ENCODE data around the gene TSR3.

Gene TSR3

GRCh38 chr16:1305823-1306222 lies 45.9 kb downstream of the TSR3 start:
- no peak for DNase-seq

- no peak for DNase-seq
Measured at GRCh38 chr16:1301562-1301961, 50.1 kb downstream of the TSR3 start.

- peak; percentile 55 for DNase-seq
Measured at GRCh38 chr16:1300664-1301476, 50.8 kb downstream of the TSR3 start.

GRCh38 chr16:1299868-1300203 lies 51.8 kb downstream of the TSR3 start:
- DNase-seq = no peak
